ENCODE data around the gene JMJD8.

The JMJD8 gene

DNA sequence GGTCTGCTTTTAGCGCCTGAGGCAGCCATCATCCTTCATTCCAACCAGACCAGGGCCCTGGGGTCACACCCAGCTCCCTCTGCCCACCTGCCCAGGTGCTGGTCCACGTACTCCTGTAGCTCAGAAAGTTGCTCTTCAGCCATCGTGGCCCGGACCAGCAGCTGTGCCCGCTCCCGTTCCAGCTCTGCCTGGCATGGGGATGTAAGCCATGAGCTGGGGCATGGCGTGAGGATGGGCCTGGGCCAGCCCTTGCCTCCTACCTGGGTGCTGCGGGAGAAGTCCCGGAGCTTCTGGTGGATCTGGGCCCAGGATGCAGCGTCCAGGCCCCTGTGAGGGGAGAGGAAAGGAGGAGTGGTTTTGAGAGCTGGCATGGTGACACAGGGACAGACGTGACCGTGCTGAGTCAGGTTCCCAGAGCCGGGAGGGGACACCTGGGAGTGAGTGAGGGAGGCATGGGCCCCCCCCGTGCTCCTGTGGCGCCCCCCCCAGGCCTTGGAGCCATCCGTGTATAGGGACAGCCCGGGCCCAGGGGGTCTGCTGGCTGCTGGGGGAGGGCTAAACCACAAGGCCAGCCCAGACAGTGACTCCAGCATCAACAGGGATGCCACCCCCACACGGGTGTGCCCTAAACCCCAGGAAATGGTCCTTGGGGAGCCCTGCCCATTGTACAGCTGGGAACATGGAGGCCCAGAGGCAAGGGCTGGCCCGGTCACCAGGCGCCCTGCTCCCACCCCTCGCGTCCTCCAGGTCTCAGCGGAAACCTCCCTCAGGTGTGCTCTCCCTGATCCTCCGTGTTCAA, 38.9 kb upstream of the JMJD8 start:
- no peak for DNase-seq (ENCODE audit: low read depth in 2 of 2)

DNA sequence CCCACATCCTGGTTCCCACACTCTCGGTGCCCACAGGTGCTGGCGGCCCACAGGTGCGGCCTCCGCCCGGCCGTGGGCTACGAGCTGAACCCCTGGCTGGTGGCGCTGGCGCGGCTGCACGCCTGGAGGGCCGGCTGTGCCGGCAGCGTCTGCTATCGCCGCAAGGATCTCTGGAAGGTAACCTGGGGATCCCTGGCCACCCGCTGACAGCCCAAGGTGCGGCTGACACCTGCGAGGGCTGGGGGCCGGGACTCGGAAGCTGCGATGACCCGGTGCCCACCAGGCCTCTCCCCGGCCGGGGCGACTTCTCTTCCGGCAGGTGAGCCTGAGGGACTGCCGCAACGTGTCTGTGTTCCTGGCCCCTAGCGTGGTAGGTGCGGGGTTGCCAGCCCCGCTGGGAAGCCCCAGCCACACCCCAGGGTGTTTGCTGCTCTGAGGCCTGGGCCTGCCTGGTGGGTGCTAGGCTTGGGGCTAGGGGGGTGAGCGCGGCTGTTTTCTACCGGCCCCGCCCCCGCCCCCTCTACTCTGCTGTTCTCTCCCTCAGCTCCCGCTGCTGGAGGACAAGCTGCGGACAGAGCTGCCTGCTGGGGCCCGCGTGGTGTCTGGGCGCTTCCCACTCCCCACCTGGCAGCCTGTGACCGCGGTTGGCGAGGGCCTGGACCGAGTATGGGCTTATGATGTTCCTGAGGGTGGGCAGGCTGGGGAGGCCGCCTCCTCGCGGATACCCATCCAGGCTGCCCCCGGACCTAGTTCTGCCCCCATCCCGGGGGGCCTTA, 37.8 kb upstream of the JMJD8 start:
- no peak for DNase-seq (ENCODE audit: low read depth in 2 of 2)

DNA sequence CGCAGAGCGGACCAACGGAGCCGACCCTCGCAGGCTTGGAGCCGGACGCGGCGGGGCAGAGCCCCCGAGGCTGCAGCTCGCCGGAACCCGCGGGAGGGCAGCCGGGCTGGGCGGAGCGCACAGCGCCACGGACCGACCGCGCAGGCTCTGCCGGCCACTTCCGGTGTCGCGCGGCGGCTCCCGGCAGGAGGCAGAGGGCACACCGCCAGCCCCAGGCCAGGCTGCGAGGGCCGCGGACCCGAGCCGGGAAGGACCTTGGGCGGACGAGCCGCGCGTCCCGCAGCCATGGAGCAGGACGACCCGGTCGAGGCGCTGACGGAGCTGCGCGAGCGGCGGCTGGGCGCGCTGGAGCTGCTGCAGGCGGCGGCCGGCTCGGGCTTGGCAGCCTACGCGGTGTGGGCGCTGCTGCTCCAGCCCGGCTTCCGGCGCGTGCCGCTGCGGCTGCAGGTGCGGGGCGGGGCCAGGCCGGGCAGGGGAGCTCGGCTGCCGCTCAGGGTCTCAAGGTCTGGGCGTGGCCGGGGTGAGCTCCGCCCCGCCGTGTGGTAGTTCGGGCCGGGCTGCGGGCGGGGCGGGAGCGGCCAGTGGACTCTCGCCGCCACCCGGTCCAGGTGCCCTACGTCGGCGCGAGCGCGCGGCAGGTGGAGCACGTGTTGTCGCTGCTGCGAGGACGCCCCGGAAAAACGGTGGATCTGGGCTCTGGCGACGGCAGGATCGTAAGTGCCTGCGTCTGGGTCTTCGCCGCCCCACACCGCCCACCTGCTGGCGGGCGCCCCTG, 37.0 kb upstream of the JMJD8 start, which contains the start of gene ANTKMT:
Gene ANTKMT, plus strand, starts transcription at position 157 of the 775 bp plus-strand sequence. Its CDS starts 129 bp downstream, at position 286.
- DNase-seq (ENCODE audit: low read depth in 2 of 2): peak; percentile 79 to 82

DNA sequence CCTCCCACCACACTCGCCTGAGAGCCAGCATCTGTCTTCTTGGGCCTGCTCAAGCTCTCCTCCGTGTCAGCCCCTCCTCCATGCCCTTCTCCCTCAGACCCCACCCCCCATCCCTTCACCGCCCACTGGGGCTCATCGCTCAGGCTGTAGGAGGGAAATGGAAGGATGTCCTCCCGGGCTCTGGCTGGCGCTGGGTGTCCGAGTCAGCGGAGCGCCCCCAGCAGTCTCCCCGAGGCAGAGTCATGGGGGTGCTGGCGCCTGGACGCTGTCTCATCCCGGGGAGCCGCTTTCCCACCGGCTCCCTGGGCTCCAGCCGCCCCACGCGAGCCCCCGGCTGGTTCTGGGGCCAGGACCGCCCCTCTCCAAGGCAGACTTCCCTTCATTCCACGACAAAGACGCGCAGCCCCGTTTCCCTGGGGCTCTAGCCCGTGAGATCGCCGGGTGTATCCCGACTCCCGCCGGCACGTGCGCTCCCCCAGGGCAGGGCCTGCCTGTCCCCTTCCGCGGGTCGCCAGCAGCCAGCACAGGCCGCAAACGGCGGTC, 36.4 kb upstream of the JMJD8 start:
- peak in 1 of 2 donors; percentile 41 for DNase-seq (ENCODE audit: low read depth in 2 of 2)

DNA sequence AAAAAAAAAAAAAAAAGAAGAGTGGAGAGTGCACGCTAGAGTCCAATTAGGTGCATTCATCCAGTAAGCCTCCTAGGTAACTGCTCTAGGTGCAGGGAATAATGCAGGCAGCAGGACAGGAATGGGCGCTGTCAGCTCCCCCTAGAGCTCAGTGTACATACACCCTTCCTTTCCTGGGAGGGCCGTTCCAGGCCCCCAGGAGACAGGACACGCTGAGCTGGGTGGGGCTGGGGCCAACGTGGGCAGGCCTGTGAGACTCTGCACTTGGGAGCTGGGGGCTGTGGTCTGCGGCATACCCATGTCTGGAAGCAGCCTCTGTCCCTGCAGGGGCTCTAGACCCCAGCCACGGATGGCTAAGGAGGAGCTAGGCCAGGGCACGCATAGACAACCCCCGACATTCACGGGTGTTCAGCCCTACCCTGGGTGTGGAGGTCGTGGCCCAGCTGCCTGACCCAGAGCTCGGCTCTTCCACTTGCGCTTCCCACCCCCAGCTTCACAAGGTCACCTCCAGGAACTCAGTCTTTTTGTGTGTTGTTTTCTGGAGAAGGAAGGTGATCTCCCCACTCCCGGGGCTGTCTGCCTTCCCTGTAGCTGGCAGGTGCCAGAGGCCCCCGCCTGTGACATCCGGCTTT, 35.8 kb upstream of the JMJD8 start:
- no peak for DNase-seq (ENCODE audit: low read depth in 2 of 2)

DNA sequence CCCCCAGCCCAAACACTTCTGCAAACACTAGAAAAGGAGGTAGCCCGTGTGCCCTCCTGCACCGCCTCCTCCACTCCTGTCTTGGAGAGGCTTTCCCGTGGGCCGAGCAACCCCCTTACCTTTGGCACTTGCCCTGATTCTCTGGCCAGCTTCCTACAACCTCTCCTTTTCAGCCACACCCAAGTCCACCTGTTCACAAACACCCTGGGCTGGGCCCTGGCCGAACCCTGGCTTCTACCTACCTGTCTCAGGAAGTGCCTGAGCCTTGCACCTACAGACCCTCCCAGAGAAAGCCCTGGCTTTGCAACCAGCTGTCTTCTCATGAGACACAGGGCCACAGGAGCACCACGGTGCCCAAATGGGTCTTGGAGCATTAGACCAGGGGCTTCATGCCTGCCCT, 34.8 kb upstream of the JMJD8 start:
- DNase-seq (ENCODE audit: low read depth in 2 of 2): no peak

DNA sequence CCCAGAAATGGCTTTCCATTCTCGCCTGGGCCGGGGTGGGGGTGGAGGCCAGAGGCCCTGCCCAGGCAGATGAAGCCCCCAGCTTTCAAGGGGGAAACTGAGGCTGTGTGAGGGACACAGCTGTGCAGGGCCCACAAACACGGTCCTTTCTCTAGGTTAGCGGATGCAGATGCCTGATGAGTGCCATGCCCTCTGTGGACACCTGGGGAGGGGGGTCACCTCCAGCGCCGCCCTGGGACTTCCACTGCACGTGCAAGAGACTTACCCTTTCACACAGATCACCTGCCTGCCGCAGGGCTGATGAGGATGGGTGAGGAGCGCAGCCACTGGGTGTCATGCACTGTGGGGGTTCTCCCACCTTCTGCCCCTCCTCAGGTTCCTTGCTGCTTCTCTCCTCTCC, 34.3 kb upstream of the JMJD8 start:
- no peak for DNase-seq (ENCODE audit: low read depth in 2 of 2)

DNA sequence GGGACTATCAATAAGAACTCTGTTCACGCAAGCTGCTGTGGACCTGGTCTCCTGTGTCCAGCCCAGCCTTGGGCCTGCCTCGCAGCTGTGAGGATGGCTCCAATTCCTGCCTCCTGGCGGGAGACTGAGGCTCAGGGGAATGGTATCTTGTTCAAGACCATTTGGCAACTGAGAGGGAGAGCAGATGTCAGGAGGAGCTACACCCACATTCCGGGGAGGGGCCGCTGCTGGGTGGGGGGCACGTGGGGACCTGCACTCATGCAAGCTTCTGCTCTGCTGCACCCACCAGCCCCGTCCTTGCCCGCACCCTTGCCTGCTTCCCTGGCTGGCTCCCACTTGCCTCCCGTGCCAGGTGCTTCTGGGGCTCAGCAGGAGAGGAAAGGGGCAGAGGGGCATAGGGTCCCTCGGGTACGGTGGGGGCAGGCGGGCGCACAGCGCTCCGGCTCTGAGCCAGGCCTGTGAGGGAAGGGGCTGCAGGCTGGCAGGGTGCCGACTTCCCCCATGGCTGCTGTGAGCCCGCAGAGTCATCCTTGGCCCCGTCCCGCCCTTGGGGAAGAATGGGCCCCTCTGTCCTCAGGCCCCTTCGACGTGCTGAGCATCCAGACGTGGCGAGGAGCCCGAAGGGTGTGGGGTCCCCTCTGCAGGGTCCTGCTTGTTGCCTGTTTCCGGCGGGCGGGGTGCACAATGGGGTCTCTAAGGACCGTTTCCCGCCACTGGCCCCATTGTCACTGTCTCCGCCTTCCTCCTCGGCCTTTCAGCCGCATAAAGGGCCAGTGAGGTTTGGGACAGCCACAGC, 33.5 kb upstream of the JMJD8 start:
- no peak for DNase-seq (ENCODE audit: low read depth in 2 of 2)

DNA sequence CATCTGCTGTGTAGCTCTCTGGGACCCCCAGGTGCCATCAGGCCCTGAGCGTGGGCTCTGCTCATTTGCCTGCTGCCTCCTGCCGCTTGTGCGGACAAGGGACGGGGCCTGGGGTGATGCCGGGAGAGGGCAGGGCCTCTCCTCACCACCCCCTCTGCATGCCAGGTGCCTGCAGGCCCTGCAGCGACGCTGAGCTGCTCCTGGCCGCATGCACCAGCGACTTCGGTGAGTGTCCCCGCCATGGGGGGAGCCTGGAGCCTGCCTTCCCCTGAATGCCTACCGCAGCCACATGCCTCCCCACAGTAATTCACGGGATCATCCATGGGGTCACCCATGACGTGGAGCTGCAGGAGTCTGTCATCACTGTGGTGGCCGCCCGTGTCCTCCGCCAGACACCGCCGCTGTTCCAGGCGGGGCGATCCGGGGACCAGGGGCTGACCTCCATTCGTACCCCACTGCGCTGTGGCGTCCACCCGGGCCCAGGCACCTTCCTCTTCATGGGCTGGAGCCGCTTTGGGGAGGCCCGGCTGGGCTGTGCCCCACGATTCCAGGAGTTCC, 32.7 kb upstream of the JMJD8 start:
- no peak for DNase-seq (ENCODE audit: low read depth in 2 of 2)

DNA sequence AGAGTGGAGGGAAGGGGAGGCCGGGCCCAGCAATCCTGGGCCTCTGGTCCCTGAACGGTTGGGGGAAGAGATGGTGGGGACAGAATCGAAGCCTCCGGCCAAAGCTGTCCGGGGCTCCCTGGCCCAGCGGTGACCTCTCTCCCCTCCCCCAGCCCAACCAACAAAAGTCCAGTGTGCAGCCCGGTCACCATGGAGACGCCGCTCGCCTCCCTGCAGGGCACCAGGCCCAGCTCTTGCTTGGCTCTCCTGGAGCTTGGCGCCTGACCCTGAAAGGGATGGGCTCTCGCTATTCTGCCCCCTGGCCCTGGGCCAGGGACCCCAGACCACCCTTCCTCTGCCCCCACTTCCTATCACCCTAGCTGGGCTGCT, 32.0 kb upstream of the JMJD8 start:
- no peak for DNase-seq (ENCODE audit: low read depth in 2 of 2)

DNA sequence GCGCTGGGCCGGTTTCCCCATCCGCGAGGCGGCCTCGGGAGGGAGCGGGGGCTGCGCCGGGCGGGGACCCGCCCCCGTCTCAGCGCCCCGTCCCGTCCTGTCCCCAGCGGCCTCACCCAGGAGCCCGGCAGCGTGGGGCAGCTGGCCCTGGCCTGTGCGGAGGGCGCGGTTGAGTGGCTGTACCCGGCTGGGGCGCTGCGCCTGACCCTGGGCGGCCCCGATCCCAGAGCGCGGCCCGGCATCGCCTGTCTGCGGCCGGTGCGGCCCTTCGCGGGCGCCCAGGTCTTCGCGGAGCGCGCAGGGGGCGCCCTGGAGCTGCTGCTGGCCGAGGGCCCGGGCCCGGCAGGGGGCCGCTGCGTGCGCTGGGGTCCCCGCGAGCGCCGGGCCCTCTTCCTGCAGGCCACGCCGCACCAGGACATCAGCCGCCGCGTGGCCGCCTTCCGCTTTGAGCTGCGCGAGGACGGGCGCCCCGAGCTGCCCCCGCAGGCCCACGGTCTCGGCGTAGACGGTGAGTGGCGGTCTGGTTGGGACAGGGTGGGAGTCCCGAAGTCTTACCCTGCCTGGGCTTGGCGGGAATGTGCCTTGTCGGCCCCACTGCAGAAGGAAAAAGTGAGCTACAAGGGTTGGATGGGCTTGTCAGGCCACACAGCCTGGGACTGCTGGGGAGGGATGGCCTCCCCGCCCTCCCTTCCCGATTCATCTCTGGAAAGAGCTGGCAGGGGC, 31.5 kb upstream of the JMJD8 start:
- no peak for DNase-seq (ENCODE audit: low read depth in 2 of 2)

DNA sequence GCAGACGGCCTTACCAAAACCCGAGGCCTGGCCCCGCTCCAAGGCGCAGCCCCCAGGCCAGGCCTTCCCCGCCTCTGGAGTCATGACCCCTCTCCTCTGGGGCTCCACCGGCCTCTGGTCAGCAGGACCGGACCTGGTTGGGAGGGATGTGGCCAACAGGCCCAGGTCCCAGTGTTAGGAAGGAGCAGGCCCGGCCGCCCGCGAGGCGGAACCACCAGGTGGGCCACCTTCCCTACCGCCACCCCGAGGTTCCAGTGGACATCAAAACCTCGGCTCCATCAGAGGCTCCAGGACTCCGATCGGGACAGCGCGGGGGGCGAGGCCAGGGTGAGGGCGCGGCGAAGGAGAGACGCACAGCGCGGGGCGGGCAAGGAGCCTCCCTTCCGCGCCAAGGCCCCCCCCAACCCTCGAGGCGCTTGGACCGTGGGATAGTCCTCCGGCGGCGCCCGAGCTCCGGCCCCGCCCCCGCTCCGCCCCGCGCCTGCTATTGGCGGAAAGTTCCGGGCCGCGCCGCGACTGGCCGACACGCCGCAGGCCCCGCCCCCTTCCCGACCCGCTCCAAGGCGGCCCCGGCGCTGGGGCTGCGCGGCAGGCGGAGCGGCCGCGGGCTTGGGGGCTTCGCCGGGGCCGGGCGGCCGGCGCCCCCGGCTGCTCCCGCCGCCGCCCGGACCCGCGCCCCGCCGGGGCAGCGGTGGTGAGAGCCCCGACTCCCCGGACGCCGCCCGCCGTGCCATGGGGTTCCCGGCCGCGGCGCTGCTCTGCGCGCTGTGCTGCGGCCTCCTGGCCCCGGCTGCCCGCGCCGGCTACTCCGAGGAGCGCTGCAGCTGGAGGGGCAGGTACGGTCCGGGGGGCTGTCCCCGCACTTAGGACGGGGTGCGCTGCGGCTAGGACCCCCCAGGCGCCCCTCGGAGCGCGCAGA, 30.7 kb upstream of the JMJD8 start, which contains the start of gene METRN:
Gene METRN, plus strand, starts transcription at position 561 of the 919 bp plus-strand sequence. Its CDS starts 172 bp downstream, at position 733.
- DNase-seq (ENCODE audit: low read depth in 2 of 2): peak; percentile 86 to 93

DNA sequence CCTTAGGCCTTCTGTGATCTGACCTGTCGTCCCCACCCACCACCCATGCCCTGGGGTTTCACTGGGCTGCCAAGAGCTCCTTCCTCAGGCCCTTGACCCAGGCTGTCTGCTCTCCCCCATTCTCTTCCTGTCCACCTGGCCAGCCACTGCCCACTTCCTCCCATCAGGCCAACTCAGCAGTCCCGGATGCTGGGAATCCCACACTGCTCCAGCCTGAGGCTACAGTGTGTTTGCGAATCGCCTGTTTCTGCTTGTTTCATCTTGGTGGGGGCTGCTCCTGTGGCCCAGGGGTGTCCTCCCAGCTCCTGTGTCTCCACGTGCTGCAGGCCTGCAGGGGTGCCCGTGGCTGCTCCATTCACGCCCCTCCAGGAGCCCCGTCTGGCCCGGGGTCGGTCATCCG, 29.9 kb upstream of the JMJD8 start:
- no peak for DNase-seq (ENCODE audit: low read depth in 2 of 2)

DNA sequence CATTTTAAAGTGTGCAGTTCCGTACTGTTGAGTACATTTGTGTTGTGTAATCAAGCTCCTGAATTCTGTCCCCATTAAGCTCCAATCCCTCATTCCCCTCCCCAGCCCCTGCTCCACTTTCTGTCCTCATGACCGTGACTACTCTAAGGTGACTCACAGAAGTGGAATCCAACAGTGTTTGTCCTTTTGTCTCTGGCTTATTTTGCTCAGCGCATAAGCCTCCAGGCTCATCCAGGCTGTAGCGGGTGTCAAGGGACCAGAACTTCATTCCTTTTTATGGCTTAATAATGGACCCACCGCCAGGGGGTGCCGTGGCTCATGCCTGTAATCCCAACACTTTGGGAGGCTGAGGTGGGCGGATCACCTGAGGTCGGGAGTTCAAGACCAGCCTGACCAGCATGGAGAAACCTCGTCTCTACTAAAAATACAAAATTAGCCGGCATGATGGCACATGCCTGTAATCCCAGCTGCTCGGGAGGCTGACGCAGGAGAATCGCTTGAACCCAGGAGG, 28.7 kb upstream of the JMJD8 start:
- DNase-seq (ENCODE audit: low read depth in 2 of 2): peak in 1 of 2 donors; percentile 57

DNA sequence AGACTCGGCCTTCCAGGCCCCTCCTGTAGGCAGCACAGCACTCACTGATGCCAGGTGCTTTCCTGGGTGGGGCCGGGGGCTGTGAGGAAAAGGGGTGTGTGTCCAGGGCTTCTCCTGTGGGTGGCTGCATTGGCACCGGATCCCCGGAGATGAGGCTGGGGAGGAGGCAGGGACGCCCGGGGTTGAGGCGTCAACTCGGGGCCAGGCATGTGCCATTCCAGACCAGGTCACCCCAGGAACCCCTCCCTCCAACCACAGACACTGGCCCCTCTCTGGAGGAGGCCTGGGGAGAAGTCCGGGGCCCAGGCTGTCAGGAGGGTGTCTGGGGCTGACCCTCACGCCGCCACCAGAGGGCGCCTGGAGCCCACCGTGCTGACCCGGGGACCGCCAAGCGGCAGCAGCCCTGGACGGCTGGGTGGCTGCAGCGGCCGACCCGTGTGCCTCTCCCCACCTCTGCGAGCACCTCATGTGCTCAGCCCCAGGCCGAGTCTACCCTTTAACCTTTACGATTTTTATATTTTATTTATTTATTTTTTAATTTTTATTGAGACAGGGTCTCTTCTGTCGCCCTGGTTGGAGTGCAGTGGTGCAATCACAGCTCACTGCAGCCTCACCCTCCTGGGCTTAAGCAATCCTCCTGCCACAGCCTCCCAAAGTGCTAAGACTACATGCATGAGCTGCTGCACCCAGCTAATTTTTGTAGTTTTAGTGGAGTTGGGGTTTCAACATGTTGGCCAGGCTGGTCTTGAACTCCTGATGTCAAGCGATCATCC, 27.6 kb upstream of the JMJD8 start:
- peak; percentile 68 to 73 for DNase-seq (ENCODE audit: low read depth in 2 of 2)

DNA sequence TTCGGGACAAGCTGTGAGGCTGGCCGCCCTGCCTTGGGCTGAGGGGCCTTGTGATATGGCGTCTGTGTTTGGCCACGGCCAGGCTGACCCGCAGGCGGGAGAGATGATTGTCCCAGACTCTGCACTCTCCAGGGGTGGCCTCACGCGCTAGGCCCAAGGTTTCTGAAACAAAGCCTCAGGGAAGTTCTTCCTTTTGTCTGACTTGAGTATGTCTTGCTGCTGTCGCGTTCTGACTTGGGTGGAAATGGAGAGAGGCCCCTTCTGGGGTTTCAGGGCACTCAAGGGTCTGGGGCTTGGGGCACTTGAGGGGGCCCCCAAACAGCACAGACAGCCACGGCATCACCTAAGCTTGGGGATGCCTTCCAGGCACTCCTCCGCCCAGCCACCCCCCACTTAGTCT, 26.9 kb upstream of the JMJD8 start:
- no peak for DNase-seq (ENCODE audit: low read depth in 2 of 2)

DNA sequence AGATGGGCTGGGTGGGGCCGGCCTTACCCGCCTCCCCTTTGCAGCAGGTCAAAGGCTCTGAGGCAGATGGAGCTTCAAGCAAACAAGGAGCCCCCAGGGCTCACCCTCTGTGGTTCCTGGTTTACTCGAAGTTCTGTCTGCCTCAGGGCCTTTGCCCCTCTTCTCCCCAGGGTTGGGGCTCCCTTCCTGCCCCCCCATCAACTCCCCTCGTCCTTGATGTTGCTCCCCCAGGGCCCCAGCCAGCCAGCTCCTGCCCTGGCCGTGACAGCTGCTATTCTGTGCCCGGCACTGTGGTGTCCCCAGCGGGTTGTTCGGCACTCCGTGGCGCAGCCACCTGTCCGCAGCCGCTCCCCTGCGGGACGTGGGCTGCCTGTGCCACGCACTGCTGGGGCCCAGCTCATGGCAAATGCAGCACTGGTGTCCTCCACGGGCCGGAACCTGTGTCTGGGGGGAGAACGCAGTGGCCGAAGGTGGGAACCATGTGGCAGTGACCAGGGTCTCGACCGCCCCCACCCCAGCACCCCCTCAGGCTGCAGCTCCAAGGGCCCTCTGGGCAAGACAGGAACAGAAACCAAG, 26.5 kb upstream of the JMJD8 start:
- DNase-seq (ENCODE audit: low read depth in 2 of 2): no peak

Data from stimulated activated CD8-positive, alpha-beta memory T cell treated with anti-CD3 and anti-CD28 coated beads, Interleukin-15, amount 100 ng/mL, for 48 hours (primary cell).